Thoracic aorta (tissue), 2 donors: ENCODE measurements around the gene GLRX5. TPM values are rescaled to one million over a fixed set of nuclear protein-coding genes. Genes with fewer than 3 reads are reported as not detected.

Experiments used
- ATAC-seq: fragments of 150-250 bp; one replicate; pipeline ENCODE4 v1.8.0; 2017; ENCODE audit warnings: low read depth; ENCODE audit not compliant: insufficient number of reproducible peaks, low FRiP score
- DNase-seq: peaks from one replicate; pipeline ENCODE4 v3.0.0-alpha.2; 2020; ENCODE audit warnings: low spot score
- H3K27ac ChIP-seq, 2 donors: fragments of 200-600 bp; sonication (generic); 1 replicate in 1 of 2; 2 replicates in 1 of 2; pipeline ENCODE4 v1.5.1; 2016; ENCODE audit warnings: mild to moderate bottlenecking in 2 of 2, moderate library complexity in 2 of 2
- H3K27me3 ChIP-seq: fragments of 200-600 bp; sonication (generic); replicated peaks from 2 replicates; pipeline ENCODE4 v1.6.0; 2016; ENCODE audit warnings: mild to moderate bottlenecking; ENCODE audit not compliant: insufficient read depth
- H3K36me3 ChIP-seq: fragments of 200-600 bp; sonication (generic); one replicate; pipeline ENCODE4 v1.5.1; 2016
- H3K4me1 ChIP-seq, 2 donors: fragments of 200-600 bp; sonication (generic); 1 replicate in 1 of 2; 2 replicates in 1 of 2; pipeline versions ENCODE4 v1.5.1 to v1.6.0; 2016; ENCODE audit warnings: low read depth in 2 of 2, mild to moderate bottlenecking in 1 of 2; ENCODE audit not compliant: control insufficient read depth in 1 of 2
- H3K4me3 ChIP-seq: fragments of 200-600 bp; sonication (generic); 2 replicates; pipeline ENCODE4 v1.5.1; 2016; ENCODE audit warnings: mild to moderate bottlenecking
- H3K9me3 ChIP-seq: fragments of 200-600 bp; sonication (generic); 2 replicates; pipeline ENCODE4 v1.5.1; 2016
- CTCF ChIP-seq: fragments of 200-600 bp; sonication (generic); IDR thresholded peaks from one replicate; pipeline ENCODE4 v1.5.1; 2019; ENCODE audit warnings: antibody characterized with exemption
- total RNA-seq, 2 donors: library from RNA; depleted of rRNA; stranded (reverse); fragments of >200 nt; gene quantifications; one replicate each; pipeline versions ENCODE4 v1.1.0 to v1.2.3, GENCODE V29; 2016

GLRX5 gene
- total RNA-seq, 2 donors from 2014 or later, result 19.6 to 22.9 TPM

- no peak for TF ChIP-seq CTCF
- no peaks in the 10 kb centered on the region for H3K36me3 ChIP-seq
- no peaks in the 10 kb centered on the region for H3K27me3 ChIP-seq
- no peaks in the 10 kb centered on the region for H3K9me3 ChIP-seq
- peaks cover 44 to 62% of the 10 kb centered on the region in 2 donors for H3K4me1 ChIP-seq
- DNase-seq (no peak), ATAC-seq (no peak)
- peak overlapping the region in 1 of 2 donors; percentile 56 for H3K27ac ChIP-seq
- H3K4me3 ChIP-seq, result no peak overlapping the region
Measured at GRCh38 chr14:95495538-95496025, 39.3 kb upstream of the GLRX5 start.

- no peak overlapping the region for H3K4me3 ChIP-seq
- H3K27ac ChIP-seq, result peak overlapping the region; percentile 0 to 56
- ATAC-seq (no peak), DNase-seq (no peak)
- H3K4me1 ChIP-seq, result peaks cover 44 to 62% of the 10 kb centered on the region in 2 donors
- TF ChIP-seq CTCF, result no peak
- no peaks in the 10 kb centered on the region for H3K27me3 ChIP-seq
- H3K9me3 ChIP-seq, result no peaks in the 10 kb centered on the region
- no peaks in the 10 kb centered on the region for H3K36me3 ChIP-seq
Measured at GRCh38 chr14:95496111-95496681, 38.7 kb upstream of the GLRX5 start.

GRCh38 chr14:95496690-95497259 lies 38.1 kb upstream of the GLRX5 start:
- Histone ChIP-seq H3K27ac (peak overlapping the region; percentile 0 to 56), H3K36me3 (no peaks in the 10 kb centered on the region), H3K9me3 (no peaks in the 10 kb centered on the region), H3K27me3 (no peaks in the 10 kb centered on the region), H3K4me3 (no peak overlapping the region), H3K4me1 (peaks cover 46 to 64% of the 10 kb centered on the region in 2 donors)
- DNase-seq (no peak), ATAC-seq (no peak)
- no peak for TF ChIP-seq CTCF

GRCh38 chr14:95497561-95498011 lies 37.3 kb upstream of the GLRX5 start:
- ATAC-seq (no peak), DNase-seq (no peak)
- no peak overlapping the region for H3K4me3 ChIP-seq
- no peaks in the 10 kb centered on the region for H3K9me3 ChIP-seq
- no peaks in the 10 kb centered on the region for H3K27me3 ChIP-seq
- no peak overlapping the region for H3K27ac ChIP-seq
- H3K36me3 ChIP-seq, result no peaks in the 10 kb centered on the region
- no peak for TF ChIP-seq CTCF
- peaks cover 46 to 64% of the 10 kb centered on the region in 2 donors for H3K4me1 ChIP-seq

- Histone ChIP-seq H3K36me3 (no peaks in the 10 kb centered on the region), H3K4me1 (peaks cover 46 to 64% of the 10 kb centered on the region in 2 donors), H3K27ac (peak overlapping the region; percentile 18 to 29), H3K4me3 (no peak overlapping the region), H3K9me3 (no peaks in the 10 kb centered on the region), H3K27me3 (no peaks in the 10 kb centered on the region)
- DNase-seq (no peak), ATAC-seq (no peak)
- no peak for TF ChIP-seq CTCF
Measured at GRCh38 chr14:95498622-95499353, 36.1 kb upstream of the GLRX5 start.
